PFSK-1 (cell line): ENCODE data around the gene BMI1.

Experiments
- POLR2AphosphoS5 ChIP-seq: IDR thresholded peaks from 2 replicates; pipeline ENCODE4 v1.6.1; 2012; ENCODE audit warnings: low read depth, mild to moderate bottlenecking, control low read depth, low read length, moderate library complexity
- TF ChIP-seq, protein P1 (sequence below), 2 experiments: IDR thresholded peaks; 2 replicates each; pipeline versions ENCODE4 v1.6.1 to v1.8.0; 2011 to 2012; ENCODE audit warnings: low read depth in 2 of 2, low read length in 2 of 2, control low read depth in 1 of 2, inconsistent platforms in 1 of 2, mild to moderate bottlenecking in 1 of 2, moderate library complexity in 1 of 2; ENCODE audit not compliant: insufficient read depth in 1 of 2

DNA sequence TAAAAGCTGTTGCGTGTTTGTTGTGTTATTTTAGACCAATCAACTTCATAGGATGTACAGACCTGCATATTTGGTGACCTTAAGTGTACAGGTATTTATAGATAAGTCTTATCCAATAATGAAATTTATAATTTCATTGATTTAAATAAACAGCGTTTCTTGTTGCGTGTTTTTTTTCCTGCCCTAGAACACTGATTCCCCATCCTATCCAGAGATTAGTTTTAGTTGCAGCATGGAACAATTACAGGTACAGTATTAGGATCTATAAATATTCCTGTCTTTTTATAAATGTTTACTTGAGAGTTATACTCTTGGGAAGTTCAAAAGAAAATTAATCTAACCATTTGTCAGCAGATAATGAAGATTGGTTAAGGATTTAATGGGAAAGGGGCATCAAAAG lies 2.1 kb upstream of the BMI1 start:
- TF ChIP-seq, protein P1, sequence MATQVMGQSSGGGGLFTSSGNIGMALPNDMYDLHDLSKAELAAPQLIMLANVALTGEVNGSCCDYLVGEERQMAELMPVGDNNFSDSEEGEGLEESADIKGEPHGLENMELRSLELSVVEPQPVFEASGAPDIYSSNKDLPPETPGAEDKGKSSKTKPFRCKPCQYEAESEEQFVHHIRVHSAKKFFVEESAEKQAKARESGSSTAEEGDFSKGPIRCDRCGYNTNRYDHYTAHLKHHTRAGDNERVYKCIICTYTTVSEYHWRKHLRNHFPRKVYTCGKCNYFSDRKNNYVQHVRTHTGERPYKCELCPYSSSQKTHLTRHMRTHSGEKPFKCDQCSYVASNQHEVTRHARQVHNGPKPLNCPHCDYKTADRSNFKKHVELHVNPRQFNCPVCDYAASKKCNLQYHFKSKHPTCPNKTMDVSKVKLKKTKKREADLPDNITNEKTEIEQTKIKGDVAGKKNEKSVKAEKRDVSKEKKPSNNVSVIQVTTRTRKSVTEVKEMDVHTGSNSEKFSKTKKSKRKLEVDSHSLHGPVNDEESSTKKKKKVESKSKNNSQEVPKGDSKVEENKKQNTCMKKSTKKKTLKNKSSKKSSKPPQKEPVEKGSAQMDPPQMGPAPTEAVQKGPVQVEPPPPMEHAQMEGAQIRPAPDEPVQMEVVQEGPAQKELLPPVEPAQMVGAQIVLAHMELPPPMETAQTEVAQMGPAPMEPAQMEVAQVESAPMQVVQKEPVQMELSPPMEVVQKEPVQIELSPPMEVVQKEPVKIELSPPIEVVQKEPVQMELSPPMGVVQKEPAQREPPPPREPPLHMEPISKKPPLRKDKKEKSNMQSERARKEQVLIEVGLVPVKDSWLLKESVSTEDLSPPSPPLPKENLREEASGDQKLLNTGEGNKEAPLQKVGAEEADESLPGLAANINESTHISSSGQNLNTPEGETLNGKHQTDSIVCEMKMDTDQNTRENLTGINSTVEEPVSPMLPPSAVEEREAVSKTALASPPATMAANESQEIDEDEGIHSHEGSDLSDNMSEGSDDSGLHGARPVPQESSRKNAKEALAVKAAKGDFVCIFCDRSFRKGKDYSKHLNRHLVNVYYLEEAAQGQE (IDR thresholded peaks at IDR 0.05; ENCODE audit: insufficient read depth in 1 of 2, low read depth in 2 of 2, low read length in 2 of 2): no peak
- TF ChIP-seq POLR2AphosphoS5: no peak
